Sigmoid colon (tissue), 7 donors: ENCODE data around the gene C2CD2. TPM values are rescaled to one million over a fixed set of nuclear protein-coding genes. Genes with fewer than 3 reads are reported as not detected.

Experiments used
- DNase-seq: peaks from one replicate; pipeline ENCODE4 v3.0.0-alpha.2; 2019
- H3K27ac ChIP-seq, 4 donors: fragments of 200-600 bp; sonication (generic); one replicate each; pipeline ENCODE4 v1.5.1; 2016 to 2019; ENCODE audit warnings: mild to moderate bottlenecking in 1 of 4
- H3K27me3 ChIP-seq, 3 donors: fragments of 200-600 bp; sonication (generic); one replicate each; pipeline ENCODE4 v1.5.1; 2019; ENCODE audit warnings: mild to moderate bottlenecking in 1 of 3
- H3K36me3 ChIP-seq, 4 donors: fragments of 200-600 bp; sonication (generic); one replicate each; pipeline ENCODE4 v1.5.1; 2016 to 2019
- H3K4me1 ChIP-seq, 4 donors: fragments of 200-600 bp; sonication (generic); one replicate each; pipeline ENCODE4 v1.5.1; 2017 to 2019
- H3K4me3 ChIP-seq, 4 donors: fragments of 200-600 bp; sonication (generic); one replicate each; pipeline ENCODE4 v1.5.1; 2017 to 2019; ENCODE audit warnings: mild to moderate bottlenecking in 2 of 4, moderate library complexity in 1 of 4
- H3K9me3 ChIP-seq, 4 donors: fragments of 200-600 bp in 3 of 4; sonication (generic) in 3 of 4; one replicate each; pipeline versions ENCODE4 v1.5.1 to v1.6.1; 2013 to 2019
- EP300 ChIP-seq, 4 donors: sonication (generic); formaldehyde crosslinking; IDR thresholded peaks; one replicate each; pipeline ENCODE4 v1.6.1; 2017; ENCODE audit warnings: antibody characterized with exemption in 4 of 4
- POLR2A ChIP-seq, 2 donors: fragments of 450-650 bp; IDR thresholded peaks; one replicate each; pipeline ENCODE4 v1.6.1; 2016; ENCODE audit warnings: antibody characterized with exemption in 2 of 2, mild to moderate bottlenecking in 2 of 2, moderate library complexity in 2 of 2
- POLR2AphosphoS5 ChIP-seq, 4 donors: sonication (generic); formaldehyde crosslinking; IDR thresholded peaks; one replicate each; pipeline ENCODE4 v1.6.1; 2017; ENCODE audit warnings: antibody characterized with exemption in 4 of 4
- WGBS, 2 donors: extraction: QIAGEN DNeasy Blood & Tissue Kit; methylation state at CpG; one replicate each; pipeline ENCODE4 v1.1.7; 2013; 5-methylcytosine and 5-hydroxymethylcytosine counted together
- intact Hi-C: fragments of 100-400 bp; cut with DNase I; formaldehyde crosslinking; loops from one replicate; pipeline ENCODE4 v1.15.1; 2023
- polyA plus RNA-seq, 3 donors: library from polyadenylated mRNA; stranded (reverse); fragments of 200-250 nt; gene quantifications; one replicate each; pipeline ENCODE4 v1.2.3, GENCODE V29; 2013
- total RNA-seq, 4 donors: library from RNA; depleted of rRNA; stranded (reverse); fragments of >200 nt; gene quantifications; one replicate each; pipeline ENCODE4 v1.1.0, GENCODE V29; 2016
- TF ChIP-seq, protein P1 (sequence below), 4 experiments: fragments of 450-650 bp in 3 of 4; fragments of 200-600 bp in 1 of 4; IDR thresholded peaks; one replicate each; pipeline ENCODE4 v1.5.1; 2016 to 2019; ENCODE audit warnings: antibody characterized with exemption in 4 of 4, mild to moderate bottlenecking in 3 of 4, moderate library complexity in 2 of 4
- donor health status: healthy with polysubstance abuse.
- donor health status: Bipolar disorder and iron deficiency.
- donor health status: healthy.

C2CD2 gene
- total and polyA plus RNA-seq, 7 donors: 1.8 to 45.1 (median 19.0) TPM

GRCh38 chr21:41890355-41890754 lies 63.5 kb downstream of the C2CD2 start:
- Histone ChIP-seq H3K27ac (no peak overlapping the region), H3K4me3 (no peak overlapping the region), H3K27me3 (no peaks in the 10 kb centered on the region), H3K4me1 (peaks cover 0 to 5% (median 0%) of the 10 kb centered on the region in 4 donors), H3K36me3 (peaks cover 0 to 44% (median 5%) of the 10 kb centered on the region in 4 donors), H3K9me3 (no peaks in the 10 kb centered on the region)
- WGBS, 2 donors: 80 to 93% methylated on average over 6 of the region's 6 CpGs
- no peak for DNase-seq
- intact Hi-C loops: no loop called here
- TF ChIP-seq, protein P1, sequence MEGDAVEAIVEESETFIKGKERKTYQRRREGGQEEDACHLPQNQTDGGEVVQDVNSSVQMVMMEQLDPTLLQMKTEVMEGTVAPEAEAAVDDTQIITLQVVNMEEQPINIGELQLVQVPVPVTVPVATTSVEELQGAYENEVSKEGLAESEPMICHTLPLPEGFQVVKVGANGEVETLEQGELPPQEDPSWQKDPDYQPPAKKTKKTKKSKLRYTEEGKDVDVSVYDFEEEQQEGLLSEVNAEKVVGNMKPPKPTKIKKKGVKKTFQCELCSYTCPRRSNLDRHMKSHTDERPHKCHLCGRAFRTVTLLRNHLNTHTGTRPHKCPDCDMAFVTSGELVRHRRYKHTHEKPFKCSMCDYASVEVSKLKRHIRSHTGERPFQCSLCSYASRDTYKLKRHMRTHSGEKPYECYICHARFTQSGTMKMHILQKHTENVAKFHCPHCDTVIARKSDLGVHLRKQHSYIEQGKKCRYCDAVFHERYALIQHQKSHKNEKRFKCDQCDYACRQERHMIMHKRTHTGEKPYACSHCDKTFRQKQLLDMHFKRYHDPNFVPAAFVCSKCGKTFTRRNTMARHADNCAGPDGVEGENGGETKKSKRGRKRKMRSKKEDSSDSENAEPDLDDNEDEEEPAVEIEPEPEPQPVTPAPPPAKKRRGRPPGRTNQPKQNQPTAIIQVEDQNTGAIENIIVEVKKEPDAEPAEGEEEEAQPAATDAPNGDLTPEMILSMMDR (IDR thresholded peaks at IDR 0.05): no peak
- TF ChIP-seq POLR2AphosphoS5 (IDR thresholded peaks at IDR 0.05): no peak
- no peak for TF ChIP-seq EP300 (IDR thresholded peaks at IDR 0.05)

DNA sequence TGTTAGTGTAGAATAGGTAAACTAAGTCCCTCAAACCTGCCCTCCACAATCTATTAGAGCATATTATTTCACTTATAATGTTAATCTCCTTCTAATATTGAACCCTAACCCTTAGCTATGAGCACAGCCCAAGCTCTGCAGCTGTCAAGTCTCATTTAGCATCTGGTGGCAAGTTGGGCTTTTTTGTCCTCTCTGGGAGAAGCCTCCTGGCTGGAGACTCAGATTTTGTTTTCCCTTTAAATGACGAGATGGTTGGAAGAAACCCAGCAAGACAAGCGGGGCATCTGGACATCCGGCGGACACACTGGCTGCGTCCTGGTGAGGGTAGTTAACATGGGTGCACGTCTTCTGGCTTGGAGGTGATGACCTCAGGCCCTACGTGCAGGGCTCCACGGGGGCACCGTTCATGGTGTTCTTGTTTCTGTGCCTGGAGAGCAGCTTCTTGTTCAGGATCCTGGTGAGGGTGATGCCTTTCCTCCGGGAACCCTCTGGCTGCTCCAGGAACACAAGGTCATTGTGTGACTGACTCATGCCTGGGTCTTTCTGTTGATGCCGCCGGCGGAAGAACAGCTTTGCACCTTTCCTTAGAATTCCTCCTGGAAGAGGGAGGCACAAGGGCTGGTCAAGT lies 65.0 kb downstream of the C2CD2 start:
- no peak for DNase-seq
- intact Hi-C loops: no loop called here
- H3K9me3 ChIP-seq: no peaks in the 10 kb centered on the region
- TF ChIP-seq EP300 (IDR thresholded peaks at IDR 0.05) (no peak), POLR2AphosphoS5 (IDR thresholded peaks at IDR 0.05) (no peak), POLR2A (IDR thresholded peaks at IDR 0.05) (no peak)
- TF ChIP-seq, protein P1 (IDR thresholded peaks at IDR 0.05): no peak
- peaks cover 0 to 12% (median 0%) of the 10 kb centered on the region in 4 donors for H3K4me1 ChIP-seq
- peaks cover 0 to 33% (median 2%) of the 10 kb centered on the region in 4 donors for H3K36me3 ChIP-seq
- no peak overlapping the region for H3K4me3 ChIP-seq
- H3K27me3 ChIP-seq: no peaks in the 10 kb centered on the region
- WGBS, 2 donors: 89 to 90% methylated on average over 13 of the region's 13 CpGs
- H3K27ac ChIP-seq: no peak overlapping the region

DNA sequence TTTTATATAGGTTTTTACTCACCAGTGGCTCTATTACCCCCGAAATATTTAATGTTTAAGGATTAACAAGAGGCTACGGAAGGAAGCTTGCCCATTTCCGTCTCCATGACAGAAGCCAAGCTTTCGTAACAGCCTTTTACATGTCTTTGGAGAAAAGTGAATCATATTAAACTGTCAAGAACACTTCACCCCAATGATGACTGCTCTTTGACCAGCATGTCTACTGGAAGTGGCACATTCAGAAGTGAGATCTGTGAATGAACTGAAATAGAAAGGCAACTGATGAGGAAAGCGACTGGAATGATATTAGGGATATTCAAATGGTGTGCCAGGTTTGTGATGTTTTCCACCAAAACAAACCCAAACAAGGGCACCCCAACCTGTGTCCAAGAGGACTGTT lies 66.2 kb downstream of the C2CD2 start:
- Histone ChIP-seq H3K4me1 (peaks cover 0 to 12% (median 0%) of the 10 kb centered on the region in 4 donors), H3K27me3 (no peaks in the 10 kb centered on the region), H3K9me3 (no peaks in the 10 kb centered on the region), H3K36me3 (peaks cover 0 to 31% (median 0%) of the 10 kb centered on the region in 4 donors), H3K27ac (no peak overlapping the region), H3K4me3 (no peak overlapping the region)
- intact Hi-C loops: no loop called here
- no peak for DNase-seq
- no peak for TF ChIP-seq POLR2AphosphoS5 (IDR thresholded peaks at IDR 0.05)
- 91 to 95% methylated on average over 5 of the region's 5 CpGs for WGBS, 2 donors

DNA sequence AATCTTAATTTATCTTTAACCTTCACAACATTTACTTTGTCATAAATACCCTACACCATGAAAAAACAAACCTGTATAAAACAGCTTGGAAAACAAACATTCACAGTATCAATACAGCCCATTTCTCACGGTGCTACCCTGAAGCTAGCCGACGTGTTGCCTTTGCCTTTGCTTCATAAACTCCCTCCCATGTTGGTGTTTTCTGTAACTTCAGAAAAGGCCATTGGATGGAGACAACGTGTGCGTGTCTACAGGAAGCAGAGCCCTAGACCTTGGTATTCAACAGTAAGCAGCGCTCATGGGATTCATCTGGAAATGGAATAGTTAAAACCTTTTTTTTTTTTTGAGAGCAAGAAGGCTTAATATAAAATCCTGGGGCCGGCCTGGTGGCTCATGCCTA lies 67.5 kb downstream of the C2CD2 start:
- intact Hi-C loops: no loop called here

GRCh38 chr21:41885341-41886024 lies 68.3 kb downstream of the C2CD2 start:
- TF ChIP-seq POLR2A (IDR thresholded peaks at IDR 0.05) (no peak), EP300 (IDR thresholded peaks at IDR 0.05) (no peak), POLR2AphosphoS5 (IDR thresholded peaks at IDR 0.05) (no peak)
- TF ChIP-seq, protein P1 (IDR thresholded peaks at IDR 0.05): no peak
- Histone ChIP-seq H3K9me3 (no peaks in the 10 kb centered on the region), H3K4me1 (peaks cover 0 to 12% (median 0%) of the 10 kb centered on the region in 4 donors), H3K36me3 (peaks cover 0 to 17% (median 0%) of the 10 kb centered on the region in 4 donors), H3K4me3 (no peak overlapping the region), H3K27ac (no peak overlapping the region), H3K27me3 (no peaks in the 10 kb centered on the region)
- intact Hi-C loops: no loop called here
- 43 to 73% methylated on average over 22 of the region's 22 CpGs for whole genome bisulfite sequencing, 2 donors
- DNase-seq: no peak

More for the DNA sequence above, 67.5 kb downstream of the C2CD2 start:
- no peak overlapping the region for H3K27ac ChIP-seq
- DNase-seq: no peak
- H3K4me3 ChIP-seq: no peak overlapping the region
- H3K27me3 ChIP-seq: no peaks in the 10 kb centered on the region
- TF ChIP-seq POLR2AphosphoS5 (IDR thresholded peaks at IDR 0.05) (no peak), POLR2A (IDR thresholded peaks at IDR 0.05) (no peak)
- peaks cover 0 to 17% (median 0%) of the 10 kb centered on the region in 4 donors for H3K36me3 ChIP-seq
- no peaks in the 10 kb centered on the region for H3K9me3 ChIP-seq
- H3K4me1 ChIP-seq: peaks cover 0 to 12% (median 0%) of the 10 kb centered on the region in 4 donors
- 84 to 90% methylated on average over 7 of the region's 7 CpGs for WGBS, 2 donors
